ENCODE results near the gene SFTPD. TPM values are rescaled to one million over a fixed set of nuclear protein-coding genes. Genes with fewer than 3 reads are reported as not detected.
"Not testable (repeated sequence)": the region's sequence is repeated elsewhere in the genome, so short reads cannot be mapped to it uniquely, and the experiment has no call there.

Gene SFTPD
- total and polyA plus RNA-seq, 10 donors, result 0.15 to 0.33 (median 0.19) TPM; not detected in 7

GRCh38 chr10:79910344-79910743 is 38.6 kb downstream of the SFTPD start:
- peaks cover 0 to 4% (median 2%) of the 10 kb centered on the region in 6 donors for H3K4me1 ChIP-seq
- no peaks in the 10 kb centered on the region for H3K36me3 ChIP-seq
- no peaks in the 10 kb centered on the region for H3K9me3 ChIP-seq
- H3K4me3 ChIP-seq, result no peak overlapping the region
- H3K27me3 ChIP-seq (replicated peaks in 1 of 7), result peaks cover 0 to 4% (median 0%) of the 10 kb centered on the region in 7 donors
- 62 to 85% (median 76%) methylated on average over 3 of the region's 3 CpGs for WGBS, 5 donors
- no peak for TF ChIP-seq POLR2A (IDR thresholded peaks at IDR 0.05)
- TF ChIP-seq, protein P1, sequence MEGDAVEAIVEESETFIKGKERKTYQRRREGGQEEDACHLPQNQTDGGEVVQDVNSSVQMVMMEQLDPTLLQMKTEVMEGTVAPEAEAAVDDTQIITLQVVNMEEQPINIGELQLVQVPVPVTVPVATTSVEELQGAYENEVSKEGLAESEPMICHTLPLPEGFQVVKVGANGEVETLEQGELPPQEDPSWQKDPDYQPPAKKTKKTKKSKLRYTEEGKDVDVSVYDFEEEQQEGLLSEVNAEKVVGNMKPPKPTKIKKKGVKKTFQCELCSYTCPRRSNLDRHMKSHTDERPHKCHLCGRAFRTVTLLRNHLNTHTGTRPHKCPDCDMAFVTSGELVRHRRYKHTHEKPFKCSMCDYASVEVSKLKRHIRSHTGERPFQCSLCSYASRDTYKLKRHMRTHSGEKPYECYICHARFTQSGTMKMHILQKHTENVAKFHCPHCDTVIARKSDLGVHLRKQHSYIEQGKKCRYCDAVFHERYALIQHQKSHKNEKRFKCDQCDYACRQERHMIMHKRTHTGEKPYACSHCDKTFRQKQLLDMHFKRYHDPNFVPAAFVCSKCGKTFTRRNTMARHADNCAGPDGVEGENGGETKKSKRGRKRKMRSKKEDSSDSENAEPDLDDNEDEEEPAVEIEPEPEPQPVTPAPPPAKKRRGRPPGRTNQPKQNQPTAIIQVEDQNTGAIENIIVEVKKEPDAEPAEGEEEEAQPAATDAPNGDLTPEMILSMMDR (IDR thresholded peaks at IDR 0.05 in 8 of 11, conservative IDR thresholded peaks at IDR 0.05 in 3 of 11), result no peak
- TF ChIP-seq POLR2AphosphoS5 (IDR thresholded peaks at IDR 0.05), result no peak
- H3K27ac ChIP-seq, result no peak overlapping the region
- no peak for DNase-seq
- intact Hi-C loops (cut with DNase I; ENCODE audit: low total_unique reads), result no loop called here

- peak overlapping the region; percentile 38 to 66 (median 50) for H3K4me3 ChIP-seq
- intact Hi-C loops (cut with DNase I; ENCODE audit: low total_unique reads), result no loop called here
- TF ChIP-seq POLR2A (IDR thresholded peaks at IDR 0.05), result no peak
- TF ChIP-seq, protein P1 (IDR thresholded peaks at IDR 0.05 in 8 of 11, conservative IDR thresholded peaks at IDR 0.05 in 3 of 11), result no peak
- TF ChIP-seq POLR2AphosphoS5 (IDR thresholded peaks at IDR 0.05), result no peak
- H3K9me3 ChIP-seq, result no peaks in the 10 kb centered on the region
- H3K27ac ChIP-seq, result peak overlapping the region in 7 of 8 donors; percentile 48 to 82 (median 75)
- peaks cover 0 to 24% (median 14%) of the 10 kb centered on the region in 7 donors for H3K27me3 ChIP-seq (replicated peaks in 1 of 7)
- no peak for DNase-seq
- peaks cover 0 to 21% (median 16%) of the 10 kb centered on the region in 6 donors for H3K4me1 ChIP-seq
- 29 to 37% (median 36%) methylated on average over 10 of the region's 10 CpGs for WGBS, 5 donors
- H3K36me3 ChIP-seq, result no peaks in the 10 kb centered on the region
These were observed 43.3 kb downstream of the SFTPD start for GRCh38 chr10:79905322-79906314.

DNA sequence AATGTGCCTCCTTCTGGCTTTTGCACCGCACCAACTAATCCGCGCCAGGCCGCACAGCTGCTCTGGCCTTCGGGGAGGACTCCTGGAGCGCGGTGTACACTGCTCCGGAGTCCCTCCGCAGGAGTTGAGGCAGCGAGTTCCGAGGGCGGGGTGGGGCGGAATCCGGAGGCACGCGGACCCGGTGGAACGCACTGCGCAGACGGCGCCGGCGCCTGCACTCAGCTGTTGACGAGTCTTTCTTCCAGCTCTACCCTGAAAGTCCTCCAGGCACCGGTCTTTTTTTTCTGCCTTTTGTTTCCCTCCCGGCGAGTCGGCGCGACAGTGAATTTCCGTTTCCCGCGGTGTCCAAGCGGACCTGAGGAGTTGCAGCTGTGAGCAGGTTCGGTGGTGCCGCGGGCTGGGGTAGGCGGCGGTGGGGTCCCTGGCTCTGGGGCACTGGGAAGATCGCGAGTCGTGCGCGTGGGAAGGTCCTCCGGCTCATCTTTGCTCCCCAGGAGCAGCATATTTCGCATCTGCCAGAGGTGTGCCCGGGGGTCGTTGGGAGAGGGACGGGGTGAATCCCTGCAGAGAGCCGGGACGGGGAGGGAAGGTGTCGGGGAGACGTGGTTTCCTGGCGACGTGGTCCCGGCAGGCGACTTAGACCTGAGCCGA is 44.1 kb downstream of the SFTPD start:
- WGBS, 5 donors, result 1% methylated on average over 48 to 58 of the region's 58 CpGs

GRCh38 chr10:79901571-79901970 is 47.3 kb downstream of the SFTPD start:
- H3K27ac ChIP-seq; DNase-seq; intact Hi-C loops (cut with DNase I; ENCODE audit: low total_unique reads); H3K9me3 ChIP-seq; H3K4me3 ChIP-seq; H3K36me3 ChIP-seq: not testable (repeated sequence)
- Histone ChIP-seq H3K4me1 (peaks cover 0 to 21% (median 16%) of the 10 kb centered on the region in 6 donors), H3K27me3 (replicated peaks in 1 of 7) (peaks cover 0 to 24% (median 14%) of the 10 kb centered on the region in 7 donors)
- WGBS, 5 donors, result 39 to 70% (median 49%) methylated on average over 1 of the region's 1 CpG

More for the DNA sequence above, 44.1 kb downstream of the SFTPD start:
- Histone ChIP-seq H3K4me3 (peak overlapping the region; percentile 38 to 66 (median 50)), H3K9me3 (no peaks in the 10 kb centered on the region), H3K27ac (peak overlapping the region; percentile 3 to 82 (median 72)), H3K27me3 (replicated peaks in 1 of 7) (peaks cover 0 to 24% (median 14%) of the 10 kb centered on the region in 7 donors), H3K4me1 (peaks cover 0 to 21% (median 16%) of the 10 kb centered on the region in 6 donors), H3K36me3 (no peaks in the 10 kb centered on the region)
- intact Hi-C loops (cut with DNase I; ENCODE audit: low total_unique reads), result no loop called here
- peak; percentile 87 for DNase-seq
- TF ChIP-seq POLR2A (IDR thresholded peaks at IDR 0.05), result no peak
- TF ChIP-seq POLR2AphosphoS5 (IDR thresholded peaks at IDR 0.05), result peak in 2 of 3 donors; percentile 64 to 70

Measured in spleen (tissue), 11 donors.